ENCODE data around the gene SLBP.

DNA sequence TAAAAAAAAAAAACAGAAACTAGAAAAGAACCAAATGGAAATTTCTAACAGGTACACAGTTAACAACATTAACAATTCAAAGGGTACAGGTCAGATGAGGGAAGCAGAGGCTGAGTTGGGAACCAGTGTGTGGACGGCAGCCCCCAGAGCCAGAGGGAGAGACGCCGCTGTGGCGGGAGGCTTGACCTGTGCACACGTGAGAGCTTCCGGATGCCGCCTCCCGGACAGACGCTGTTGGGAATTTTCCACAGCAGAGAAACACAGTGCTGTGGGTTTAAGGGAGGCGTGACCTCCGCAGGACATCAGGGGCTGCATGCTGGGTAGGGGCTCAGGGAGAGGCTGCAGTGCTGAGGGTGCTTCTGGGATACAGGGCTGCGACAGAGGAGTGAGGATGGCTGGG is 31.4 kb upstream of the SLBP start:
- TF ChIP-seq POLR2A (IDR thresholded peaks at IDR 0.05) (no peak), CTCF (IDR thresholded peaks at IDR 0.05) (no peak)

Measured in adrenal gland (tissue), 5 donors.